Measurements from ENCODE around the gene GPR17.

GPR17 gene

GRCh38 chr2:127694986-127695385, 49.0 kb downstream of the GPR17 start:
- DNase-seq (ENCODE audit: low spot score) = peak; percentile 52

GRCh38 chr2:127695491-127696472, 49.8 kb downstream of the GPR17 start:
- DNase-seq (ENCODE audit: low spot score) = peak; percentile 75

- no peak for DNase-seq (ENCODE audit: low spot score)
These were observed 51.7 kb downstream of the GPR17 start for GRCh38 chr2:127697482-127698180.

- DNase-seq (ENCODE audit: low spot score) = no peak
These were observed 52.8 kb downstream of the GPR17 start for GRCh38 chr2:127698553-127699355.

- DNase-seq (ENCODE audit: low spot score) = no peak
These were observed 54.7 kb downstream of the GPR17 start for GRCh38 chr2:127700527-127701192.

GRCh38 chr2:127701193-127701650, 55.3 kb downstream of the GPR17 start, which contains the start of gene SFT2D3:
Gene SFT2D3, plus strand, starts transcription at chr2:127701497. Its CDS starts 32 bp downstream, at chr2:127701529.
- peak; percentile 96 for DNase-seq (ENCODE audit: low spot score)

- peak; percentile 84 for DNase-seq (ENCODE audit: low spot score)
These were observed 55.9 kb downstream of the GPR17 start for GRCh38 chr2:127701651-127702394.
